GM19328 (cell line): ENCODE measurements around the gene KDM3A.
"Not testable (repeated sequence)": the region's sequence is repeated elsewhere in the genome, so short reads cannot be mapped to it uniquely, and the experiment has no call there.

Source experiments
- ATAC-seq: cut with Tn5 transposase; IDR thresholded peaks from one replicate; pipeline ENCODE4 v1.9.1; 2021; ENCODE audit warnings: mild to moderate bottlenecking, moderate library complexity; ENCODE audit not compliant: unreplicated experiment

Gene KDM3A

GRCh38 chr2:86476918-86477317 is 35.7 kb downstream of the KDM3A start:
- ATAC-seq: no peak

GRCh38 chr2:86477349-86477748 is 36.2 kb downstream of the KDM3A start:
- ATAC-seq: no peak

- ATAC-seq: no peak
Observed at GRCh38 chr2:86480105-86480504, 38.9 kb downstream of the KDM3A start.

GRCh38 chr2:86482034-86482433 is 40.9 kb downstream of the KDM3A start:
- no peak for ATAC-seq

GRCh38 chr2:86484385-86484784 is 43.2 kb downstream of the KDM3A start:
- no peak for ATAC-seq

GRCh38 chr2:86485103-86485502 is 43.9 kb downstream of the KDM3A start:
- ATAC-seq: no peak

- ATAC-seq: no peak
Observed at GRCh38 chr2:86485802-86486201, 44.6 kb downstream of the KDM3A start.

GRCh38 chr2:86487062-86487461 is 45.9 kb downstream of the KDM3A start:
- ATAC-seq: no peak

GRCh38 chr2:86488561-86489250 is 47.5 kb downstream of the KDM3A start:
- ATAC-seq: no peak

GRCh38 chr2:86489542-86489941 is 48.4 kb downstream of the KDM3A start:
- no peak for ATAC-seq

- no peak for ATAC-seq
Observed at GRCh38 chr2:86490245-86490644, 49.1 kb downstream of the KDM3A start.

- no peak for ATAC-seq
Observed at GRCh38 chr2:86491088-86491487, 49.9 kb downstream of the KDM3A start.

- ATAC-seq: no peak
Observed at GRCh38 chr2:86492048-86492453, 50.9 kb downstream of the KDM3A start.

- ATAC-seq: not testable (repeated sequence)
Observed at GRCh38 chr2:86496391-86496790, 55.2 kb downstream of the KDM3A start.

- ATAC-seq: no peak
Observed at GRCh38 chr2:86498468-86499260, 57.5 kb downstream of the KDM3A start.

GRCh38 chr2:86499326-86499725 is 58.2 kb downstream of the KDM3A start:
- ATAC-seq: no peak

GRCh38 chr2:86500325-86501083 is 59.3 kb downstream of the KDM3A start:
- ATAC-seq: no peak

- ATAC-seq: no peak
Observed at GRCh38 chr2:86507600-86507999, 66.4 kb downstream of the KDM3A start.

GRCh38 chr2:86510436-86510933 is 69.3 kb downstream of the KDM3A start:
- no peak for ATAC-seq

- ATAC-seq: no peak
Observed at GRCh38 chr2:86512034-86512433, 70.9 kb downstream of the KDM3A start.

GRCh38 chr2:86512892-86513291 is 71.7 kb downstream of the KDM3A start:
- no peak for ATAC-seq
